SK-N-SH (cell line): Measurements from ENCODE around the gene RNF19B. TPM values are rescaled to one million over a fixed set of nuclear protein-coding genes. Genes with fewer than 3 reads are reported as not detected.

Experiments
- CTCF ChIA-PET: fragments of 300-600, 350-600 bp; formaldehyde crosslinking; extraction: SDS; loops from one replicate; lab custom pipeline; 2021; lab: Yijun Ruan, JAX
- POLR2A ChIA-PET: fragments of 350-600 bp; sonication (Branson Sonifier 250); formaldehyde crosslinking; extraction: SDS; loops from one replicate; lab custom pipeline; 2020; ENCODE audit warnings: antibody characterized with exemption, inconsistent platforms; lab: Yijun Ruan, JAX
- DNase-seq: peaks from one replicate; pipeline ENCODE4 v3.0.0; 2012
- H2AFZ ChIP-seq: fragments of 200-600 bp; sonication (generic); 2 replicates; pipeline ENCODE4 v1.8.1; 2016; ENCODE audit warnings: antibody characterized with exemption, mild to moderate bottlenecking, low read depth
- H3F3A ChIP-seq: fragments of 200-600 bp; sonication (generic); replicated peaks from 2 replicates; pipeline ENCODE3; 2016; ENCODE audit warnings: antibody characterized with exemption, mild to moderate bottlenecking; ENCODE audit not compliant: insufficient read depth
- H3K27ac ChIP-seq, 2 experiments: fragments of 200-500 bp in 1 of 2; fragments of 200-600 bp in 1 of 2; sonication (Bioruptor generic) in 1 of 2; sonication (generic), shearing (Covaris generic) in 1 of 2; 2 replicates each; pipeline versions ENCODE4 v1.5.1 to v1.6.1; 2014 to 2016; ENCODE audit warnings: low read depth in 2 of 2, inconsistent platforms in 1 of 2, low read length in 1 of 2, mild to moderate bottlenecking in 1 of 2, mixed read lengths in 1 of 2
- H3K27me3 ChIP-seq: fragments of 200-600 bp; sonication (generic), shearing (Covaris generic); 2 replicates; pipeline ENCODE4 v1.6.1; 2016; ENCODE audit warnings: mixed run types; ENCODE audit not compliant: insufficient read depth
- H3K36me3 ChIP-seq, 2 experiments: fragments of 200-500 bp in 1 of 2; fragments of 200-600 bp in 1 of 2; sonication (Bioruptor generic) in 1 of 2; sonication (generic) in 1 of 2; replicated peaks in 1 of 2; 2 replicates each; pipeline versions ENCODE3 to v1.5.1; 2014 to 2016; ENCODE audit warnings: low read length in 1 of 2, mild to moderate bottlenecking in 1 of 2; ENCODE audit not compliant: insufficient read depth in 2 of 2, control insufficient read depth in 1 of 2
- H3K4me1 ChIP-seq, 2 experiments: fragments of 200-500 bp in 1 of 2; fragments of 200-600 bp in 1 of 2; sonication (Bioruptor generic) in 1 of 2; sonication (generic), shearing (Covaris generic) in 1 of 2; 2 replicates each; pipeline versions ENCODE4 v1.5.1 to v1.6.1; 2014 to 2016; ENCODE audit warnings: low read depth in 1 of 2, low read length in 1 of 2, mixed run types in 1 of 2; ENCODE audit not compliant: insufficient read depth in 2 of 2, control insufficient read depth in 1 of 2
- H3K4me2 ChIP-seq: fragments of 200-600 bp; sonication (generic), shearing (Covaris generic); 2 replicates; pipeline ENCODE4 v1.6.1; 2017; ENCODE audit warnings: mixed run types
- H3K4me3 ChIP-seq, 2 experiments: fragments of 200-500 bp in 1 of 2; fragments of 200-600 bp in 1 of 2; sonication (Bioruptor generic) in 1 of 2; sonication (generic), shearing (Covaris generic) in 1 of 2; 2 replicates each; pipeline versions ENCODE4 v1.5.1 to v1.8.1; 2014 to 2016; ENCODE audit warnings: low read depth in 2 of 2, inconsistent platforms in 1 of 2, low read length in 1 of 2, mild to moderate bottlenecking in 1 of 2, mixed read lengths in 1 of 2, moderate library complexity in 1 of 2
- H3K79me2 ChIP-seq: fragments of 200-600 bp; sonication (generic); 2 replicates; pipeline ENCODE4 v1.8.1; 2017; ENCODE audit warnings: mild to moderate bottlenecking; ENCODE audit not compliant: insufficient read depth
- H3K9ac ChIP-seq: fragments of 200-600 bp; sonication (generic); 2 replicates; pipeline ENCODE4 v1.6.1; 2017; ENCODE audit warnings: mixed run types
- H3K9me2 ChIP-seq: fragments of 200-600 bp; sonication (generic); 2 replicates; pipeline ENCODE4 v1.6.1; 2017; ENCODE audit warnings: mixed run types
- H3K9me3 ChIP-seq: fragments of 200-600 bp; sonication (generic); 2 replicates; pipeline ENCODE4 v1.6.1; 2017; ENCODE audit warnings: mixed run types, mild to moderate bottlenecking, moderate library complexity
- H4K20me1 ChIP-seq: fragments of 200-600 bp; sonication (generic); 2 replicates; pipeline ENCODE4 v1.6.1; 2017; ENCODE audit warnings: mild to moderate bottlenecking, mixed run types; ENCODE audit not compliant: insufficient read depth
- CTCF ChIP-seq: fragments of 200-600 bp; sonication (generic); IDR thresholded peaks from 2 replicates; pipeline ENCODE4 v1.6.1; 2017; ENCODE audit warnings: antibody characterized with exemption, mild to moderate bottlenecking, moderate library complexity
- ELF1 ChIP-seq: IDR thresholded peaks from 2 replicates; pipeline ENCODE4 v1.4.0; 2012
- FOXM1 ChIP-seq: IDR thresholded peaks from 2 replicates; pipeline ENCODE4 v1.4.0; 2012; ENCODE audit warnings: low read depth, mild to moderate bottlenecking
- GATA2 ChIP-seq: sonication (generic); formaldehyde crosslinking; IDR thresholded peaks from 2 replicates; pipeline ENCODE4 v1.5.0; 2020; ENCODE audit warnings: mild to moderate bottlenecking, missing genetic modification reagents
- MAX ChIP-seq: IDR thresholded peaks from 2 replicates; pipeline ENCODE4 v1.4.0; 2012; ENCODE audit warnings: low read depth
- REST ChIP-seq: IDR thresholded peaks from 2 replicates; pipeline ENCODE4 v1.6.1; 2012; ENCODE audit warnings: mild to moderate bottlenecking, low read depth, low read length, moderate library complexity
- USF1 ChIP-seq: IDR thresholded peaks from 2 replicates; pipeline ENCODE4 v1.4.0; 2012; ENCODE audit warnings: low read depth, borderline replicate concordance
- WGBS: methylation state at CpG from one replicate; pipeline ENCODE4 v1.1.6; 2017; ENCODE audit warnings: low lambda C conversion rate; 5-methylcytosine and 5-hydroxymethylcytosine counted together
- polyA plus RNA-seq, 3 experiments: library from polyadenylated mRNA; depleted of rRNA; stranded (reverse); fragments of >200 nt; gene quantifications; 2 replicates each; pipeline ENCODE4 v1.2.3, GENCODE V29; 2012
- TF ChIP-seq, protein P1 (sequence below): fragments of 150-350 bp; IDR thresholded peaks from 2 replicates; pipeline ENCODE4 v1.6.1; 2016; ENCODE audit warnings: mild to moderate bottlenecking, low read depth, low read length

The RNF19B gene
- polyA plus RNA-seq, 1 of the 3 experiments (the other 2 are of a cell fraction) = 20.1 TPM

DNA sequence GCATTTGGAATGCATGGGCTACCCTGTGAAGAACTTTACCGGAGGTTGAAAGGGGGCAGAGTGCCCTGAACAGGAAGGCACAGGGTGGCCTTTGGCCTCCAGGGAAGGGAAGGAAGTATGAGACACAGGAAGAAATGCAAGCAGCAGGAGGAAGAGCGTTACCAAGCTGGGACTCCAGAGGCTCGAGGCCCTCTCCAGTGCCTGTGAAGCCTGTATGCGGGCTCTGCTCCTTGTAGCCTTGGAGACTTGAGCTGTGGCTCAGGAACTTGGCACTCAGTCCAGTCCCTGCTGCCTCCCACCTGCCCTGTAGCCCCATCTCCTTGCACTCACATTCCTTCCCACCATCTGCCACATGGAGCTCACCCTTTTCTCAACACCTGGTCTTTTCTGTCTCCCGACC is 33.5 kb upstream of the RNF19B start:
- Histone ChIP-seq H3K79me2 (no peaks in the 10 kb centered on the region), H3K36me3 (no peaks in the 10 kb centered on the region), H3F3A (peaks cover 16% of the 10 kb centered on the region), H3K9me3 (no peaks in the 10 kb centered on the region), H3K4me3 (no peak overlapping the region), H3K4me2 (peak overlapping the region; percentile 58; the same call in 1 of the 2 replicates), H3K9me2 (no peaks in the 10 kb centered on the region), H3K27me3 (no peaks in the 10 kb centered on the region), H3K27ac (peak overlapping the region in 1 of 2 experiments; percentile 90; a peak in 2 of 4 replicates), H2AFZ (no peak overlapping the region), H3K9ac (peak overlapping the region; percentile 55; the same call in 1 of the 2 replicates), H4K20me1 (no peaks in the 10 kb centered on the region), H3K4me1 (peaks cover 9 to 23% of the 10 kb centered on the region in 2 experiments; a peak in 3 of 4 replicates)
- WGBS = 98% methylated on average over 5 of the region's 5 CpGs
- TF ChIP-seq FOXM1 (no peak), USF1 (no peak), REST (no peak), GATA2 (no peak), MAX (0 out of 2 replicates have a peak, but pooled peaks have one; percentile 0), CTCF (no peak), ELF1 (no peak)
- TF ChIP-seq, protein P1, sequence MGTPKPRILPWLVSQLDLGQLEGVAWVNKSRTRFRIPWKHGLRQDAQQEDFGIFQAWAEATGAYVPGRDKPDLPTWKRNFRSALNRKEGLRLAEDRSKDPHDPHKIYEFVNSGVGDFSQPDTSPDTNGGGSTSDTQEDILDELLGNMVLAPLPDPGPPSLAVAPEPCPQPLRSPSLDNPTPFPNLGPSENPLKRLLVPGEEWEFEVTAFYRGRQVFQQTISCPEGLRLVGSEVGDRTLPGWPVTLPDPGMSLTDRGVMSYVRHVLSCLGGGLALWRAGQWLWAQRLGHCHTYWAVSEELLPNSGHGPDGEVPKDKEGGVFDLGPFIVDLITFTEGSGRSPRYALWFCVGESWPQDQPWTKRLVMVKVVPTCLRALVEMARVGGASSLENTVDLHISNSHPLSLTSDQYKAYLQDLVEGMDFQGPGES = no peak
- ChIA-PET POLR2A (interaction anchor here (0.9 kb wide), 1 partner anchor 9 kb away, joined by 4 read pairs; no protein-coding TSS in a partner anchor), CTCF (interaction anchor here (0.8 to 1.4 kb wide), 2 partner anchors 88 to 121 kb away, joined by 3 to 4 read pairs; no protein-coding TSS in a partner anchor)
- DNase-seq = no peak
